D721Med (cell line): ENCODE data around the gene CDC27.
"Not testable (repeated sequence)": the region's sequence is repeated elsewhere in the genome, so short reads cannot be mapped to it uniquely, and the experiment has no call there.

Source experiments
- DNase-seq: peaks from one replicate; pipeline ENCODE4 v3.0.0; 2011; ENCODE audit warnings: low spot score; ENCODE audit not compliant: insufficient read length
- FAIRE-seq: peaks from 2 replicates; lab custom pipeline; 2011; peaks lifted over from hg19 to GRCh38; lab: Jason Lieb, UNC
- CTCF ChIP-seq: IDR thresholded peaks from 2 replicates; pipeline ENCODE4 v1.5.1; 2012; ENCODE audit warnings: mild to moderate bottlenecking, control low read depth; ENCODE audit not compliant: insufficient read depth; ENCODE audit errors: missing control alignments

Gene CDC27

GRCh38 chr17:47165137-47165536, 24.0 kb downstream of the CDC27 start:
- DNase-seq = no peak
- no peak for FAIRE-seq
- no peak for TF ChIP-seq CTCF

DNA sequence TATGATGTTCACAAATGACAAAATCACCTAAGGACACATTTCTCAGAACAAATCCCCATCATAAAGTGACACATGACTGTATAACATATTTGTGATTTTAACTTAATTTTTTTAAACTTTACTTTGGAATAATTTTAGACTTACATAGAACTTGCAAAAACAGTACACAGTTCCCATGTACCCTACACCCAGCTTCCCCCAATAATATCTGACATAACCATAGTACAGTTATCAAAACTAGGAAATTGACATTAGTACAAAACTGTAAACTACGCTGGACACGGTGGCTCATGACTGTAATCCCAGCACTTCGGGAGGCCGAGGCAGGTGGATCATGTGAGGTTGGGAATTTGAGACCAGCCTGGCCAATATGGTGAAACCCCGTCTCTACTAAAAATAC, 24.8 kb downstream of the CDC27 start:
- TF ChIP-seq CTCF = no peak
- DNase-seq (no peak), FAIRE-seq (no peak)

GRCh38 chr17:47162013-47162622, 27.0 kb downstream of the CDC27 start:
- FAIRE-seq = no peak
- TF ChIP-seq CTCF = no peak
- no peak for DNase-seq

GRCh38 chr17:47159315-47159714, 29.8 kb downstream of the CDC27 start:
- no peak for TF ChIP-seq CTCF
- FAIRE-seq (no peak), DNase-seq (no peak)

GRCh38 chr17:47145351-47145750, 43.7 kb downstream of the CDC27 start:
- no peak for DNase-seq
- FAIRE-seq = no peak
- TF ChIP-seq CTCF = no peak

DNA sequence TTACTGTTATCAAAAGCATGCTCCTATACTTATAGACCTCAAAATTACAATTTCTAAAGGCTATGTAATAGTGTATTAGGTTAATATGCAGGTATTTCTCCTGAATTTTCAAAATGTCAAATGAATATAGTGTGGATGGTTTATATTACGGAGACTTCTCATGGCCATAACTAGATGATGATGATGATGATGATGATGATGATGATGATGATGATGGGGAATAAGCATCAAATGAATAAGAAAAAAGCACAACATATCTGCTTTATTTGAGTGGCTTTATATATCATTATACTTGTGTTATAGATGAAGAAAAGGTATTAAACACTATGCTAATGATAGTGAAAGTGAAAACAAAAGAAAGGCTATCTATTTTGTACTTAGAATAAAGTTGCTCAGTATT, 53.9 kb downstream of the CDC27 start:
- TF ChIP-seq CTCF = no peak
- FAIRE-seq (no peak), DNase-seq (no peak)

DNA sequence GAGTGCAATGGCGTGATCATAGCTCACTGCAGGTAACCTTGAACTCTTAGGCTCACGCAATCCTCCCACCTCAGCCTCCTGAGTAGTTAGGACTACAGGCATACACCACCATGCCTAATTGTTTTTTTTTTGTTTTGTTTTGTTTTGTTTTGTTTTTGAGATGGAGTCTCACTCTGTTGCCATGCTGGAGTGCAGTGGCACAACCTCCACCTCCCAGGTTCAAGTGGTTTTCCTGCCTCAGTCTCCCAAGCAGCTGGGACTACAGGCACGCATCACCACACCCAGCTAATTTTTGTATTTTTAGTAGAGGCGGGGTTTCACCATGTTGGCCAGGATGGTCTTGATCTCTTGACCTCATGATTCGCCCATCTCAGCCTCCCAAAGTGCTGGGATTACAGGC, 54.7 kb downstream of the CDC27 start:
- FAIRE-seq, DNase-seq: not testable (repeated sequence)

DNA sequence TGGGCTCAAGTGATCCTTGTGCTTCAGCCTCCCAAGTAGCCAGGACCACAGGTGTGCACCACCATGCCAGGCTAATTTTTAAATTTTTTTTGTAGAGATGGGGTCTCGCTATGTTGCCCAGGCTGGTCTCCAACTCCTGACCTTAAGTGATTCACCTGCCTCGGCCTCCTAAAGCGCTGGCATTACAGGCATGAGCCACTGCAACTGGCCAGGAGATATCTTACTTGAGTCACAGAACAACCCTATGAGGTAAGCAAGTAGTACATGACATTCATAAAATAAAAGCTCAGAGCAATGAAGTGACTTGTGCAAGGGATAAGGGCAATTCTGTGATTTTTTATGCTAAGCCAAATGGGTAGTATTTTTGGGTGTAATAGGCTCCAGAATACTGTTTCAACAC, 57.3 kb downstream of the CDC27 start:
- FAIRE-seq = no peak
- TF ChIP-seq CTCF = no peak
- no peak for DNase-seq

GRCh38 chr17:47126835-47127234, 62.3 kb downstream of the CDC27 start:
- not testable (repeated sequence) for FAIRE-seq, DNase-seq

- FAIRE-seq, DNase-seq: not testable (repeated sequence)
Observed at GRCh38 chr17:47123262-47123661, 65.8 kb downstream of the CDC27 start.
